Middle frontal gyrus (tissue), 1 donor: ENCODE measurements around the gene BLM.
"Not testable (repeated sequence)": the region's sequence is repeated elsewhere in the genome, so short reads cannot be mapped to it uniquely, and the experiment has no call there.

Experiments used
- DNase-seq: peaks from one replicate; pipeline ENCODE4 v3.0.0-alpha.2; 2015; ENCODE audit warnings: low spot score; ENCODE audit errors: extremely low spot score

The BLM gene

DNA sequence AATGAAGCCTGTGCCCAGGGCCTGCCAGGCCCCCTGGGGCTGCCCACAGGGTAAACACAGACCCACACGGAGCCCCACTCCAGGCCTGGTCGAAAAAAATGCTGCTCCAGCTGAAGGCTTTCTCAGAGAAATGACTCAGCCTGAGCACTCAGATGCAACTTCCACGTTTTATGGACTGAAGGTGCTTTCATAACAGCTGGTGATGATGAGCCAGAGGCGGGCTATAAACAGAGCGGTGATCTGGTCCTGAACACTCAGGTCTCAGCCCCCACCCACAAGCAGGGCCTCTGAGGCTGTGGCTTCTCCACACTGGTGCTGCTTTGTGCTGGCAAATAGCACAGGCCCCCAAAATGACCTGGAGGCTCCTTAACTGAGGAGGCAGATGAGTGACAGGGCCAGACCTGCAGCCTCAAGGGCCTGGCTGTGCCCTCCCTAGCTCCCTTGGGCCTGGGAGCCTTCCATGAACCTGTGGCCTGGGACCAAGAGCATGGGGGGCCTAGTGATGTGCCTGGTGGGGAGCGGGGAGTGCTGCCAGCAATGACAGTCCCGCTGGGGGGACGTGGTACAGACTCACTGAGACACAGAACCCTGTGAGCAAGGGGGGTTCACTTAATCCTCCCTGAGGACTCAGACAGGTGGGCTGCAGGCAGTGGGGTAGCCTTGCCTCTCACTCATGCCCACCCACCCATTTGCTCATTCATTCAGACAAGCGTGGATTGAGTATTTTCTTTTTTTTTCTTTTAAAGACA is 128.2 kb downstream of the BLM start:
- DNase-seq = no peak

GRCh38 chr15:90849424-90849823 is 132.3 kb downstream of the BLM start:
- DNase-seq = not testable (repeated sequence)

DNA sequence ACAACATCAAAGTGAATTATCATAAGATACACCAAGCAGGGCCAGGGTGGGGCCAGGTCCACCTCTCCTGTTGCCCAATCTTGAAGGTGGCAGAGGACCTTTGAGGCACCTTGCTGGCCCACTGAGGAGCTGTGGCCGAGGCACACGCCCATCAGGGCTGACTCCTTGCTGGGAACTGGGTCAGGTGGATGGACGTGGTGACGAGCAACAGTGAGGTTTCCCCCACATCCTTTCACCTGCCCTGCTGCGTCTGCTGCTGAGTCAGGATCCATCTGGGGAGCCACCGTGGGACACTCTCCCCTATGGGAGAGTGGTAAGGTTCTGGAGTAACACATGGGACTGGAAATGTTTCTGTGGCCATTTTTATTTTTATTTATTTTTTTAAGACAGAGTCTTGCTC is 134.0 kb downstream of the BLM start:
- no peak for DNase-seq

DNA sequence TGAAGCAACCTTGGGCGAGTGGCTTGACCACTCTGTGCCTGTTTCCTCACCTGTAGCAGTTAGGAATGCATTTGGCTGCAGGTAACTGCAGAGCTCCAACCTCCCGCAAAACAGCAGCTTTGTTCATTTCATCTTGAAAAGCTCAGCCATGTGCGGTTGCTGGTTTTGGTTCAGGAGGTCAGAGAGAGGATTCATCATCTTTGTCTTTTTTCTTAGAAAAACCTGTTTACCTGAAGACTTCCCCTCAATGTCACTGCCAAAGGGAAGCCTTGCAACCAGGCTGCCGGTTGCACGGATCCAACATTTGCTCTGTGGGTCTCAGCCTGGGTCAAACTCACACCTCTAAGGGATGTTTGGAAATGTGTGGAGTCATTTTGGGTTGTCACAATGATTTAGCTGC is 134.8 kb downstream of the BLM start:
- DNase-seq = no peak

- DNase-seq = no peak
These were observed 138.0 kb downstream of the BLM start for GRCh38 chr15:90855139-90855538.

DNA sequence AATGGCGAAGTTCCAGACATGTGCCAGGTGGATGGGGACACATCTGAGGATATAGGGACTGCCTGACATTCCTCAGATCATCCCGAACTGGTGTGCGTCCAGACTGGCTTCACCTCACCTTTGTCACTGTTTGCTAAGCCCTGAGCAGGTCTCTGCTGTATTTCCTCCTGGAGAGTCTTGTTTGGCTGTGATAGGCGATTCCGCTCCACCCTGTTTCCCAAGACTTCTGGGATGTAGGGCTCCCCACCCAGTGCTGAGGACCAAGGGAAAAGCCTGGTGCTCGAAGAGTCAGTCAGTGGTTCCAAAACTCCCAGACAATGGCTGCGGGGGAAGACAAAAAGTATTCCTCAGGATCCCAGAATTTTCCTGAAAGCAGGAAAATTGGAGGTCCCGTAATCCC is 140.2 kb downstream of the BLM start:
- DNase-seq = no peak

- DNase-seq = no peak
These were observed 140.8 kb downstream of the BLM start for GRCh38 chr15:90857883-90858443.

DNA sequence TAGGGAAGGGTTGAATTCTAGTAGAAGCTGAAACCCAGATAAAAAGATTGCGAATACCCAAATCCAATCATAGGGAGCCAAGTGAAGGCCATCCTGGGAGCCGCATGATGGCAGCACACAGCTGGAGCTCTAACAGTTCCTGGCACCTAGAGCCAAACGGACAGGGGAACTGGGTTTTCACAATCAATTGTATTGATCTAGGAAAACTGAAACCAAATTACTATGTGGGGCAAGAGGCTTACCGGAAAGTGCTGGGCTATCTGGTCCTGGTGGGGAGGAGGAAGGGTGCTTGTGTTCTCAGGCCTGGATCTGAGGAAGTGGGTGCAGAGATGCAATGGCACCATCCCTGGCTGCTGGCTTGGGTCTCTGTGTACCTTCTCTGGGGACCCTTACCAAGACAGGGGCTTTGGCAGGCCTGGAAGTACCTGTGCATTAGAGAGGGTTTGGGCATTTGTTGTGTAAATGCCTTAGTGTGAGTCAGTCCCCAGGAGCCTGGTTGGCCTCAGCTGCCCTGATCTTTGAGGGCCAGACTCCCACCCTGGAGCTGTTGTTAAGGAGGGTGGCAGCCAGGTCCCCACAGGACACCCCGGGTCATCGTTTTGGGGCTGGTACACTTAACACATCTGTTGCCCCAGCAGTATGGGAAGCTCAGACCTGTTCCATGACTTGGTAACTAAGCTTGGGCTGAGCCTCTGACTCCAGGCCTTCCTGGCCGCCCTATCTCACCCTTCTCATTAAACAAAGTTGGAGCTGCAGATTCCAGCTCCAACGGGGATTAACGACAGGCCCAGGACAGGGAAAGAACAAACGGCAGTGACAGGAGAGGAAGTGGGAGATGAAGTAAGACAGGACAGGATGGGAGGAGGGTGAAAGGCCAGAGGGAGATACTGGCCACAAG is 142.3 kb downstream of the BLM start:
- DNase-seq = no peak

GRCh38 chr15:90860450-90860849 is 143.3 kb downstream of the BLM start:
- no peak for DNase-seq

DNA sequence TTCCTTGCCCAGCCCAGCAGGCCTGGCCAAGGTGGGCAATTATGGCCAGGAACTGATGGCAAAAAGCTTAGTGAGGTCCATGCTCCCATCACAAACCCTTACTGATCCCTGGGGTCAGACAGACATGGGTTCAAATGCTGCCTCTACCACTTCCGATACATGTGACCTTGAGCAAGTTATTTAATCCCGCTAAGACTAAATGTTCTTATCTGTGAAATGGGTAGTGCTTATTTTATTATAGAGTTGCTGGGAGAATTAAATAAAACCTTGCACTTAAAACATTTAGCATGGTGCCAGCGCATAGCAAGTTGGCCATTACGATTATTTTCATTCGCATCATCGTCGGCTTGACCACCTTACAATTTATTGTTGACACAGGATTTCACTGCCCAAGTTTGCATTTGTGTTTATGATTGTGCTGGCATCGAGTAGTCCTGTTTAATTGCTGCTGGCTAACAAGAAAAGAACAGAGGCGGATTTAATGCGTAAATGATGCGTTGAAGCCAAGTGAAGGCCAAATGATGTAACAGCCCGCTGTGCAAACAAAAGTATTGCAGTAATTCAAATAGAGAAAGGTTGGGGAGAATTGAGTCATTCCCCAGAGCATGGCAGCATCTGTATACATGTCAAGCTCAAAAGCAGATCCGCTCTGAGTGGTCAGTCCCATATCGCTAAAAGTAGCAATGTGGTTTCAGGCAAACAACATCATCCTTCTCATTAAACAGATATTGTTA is 144.0 kb downstream of the BLM start:
- no peak for DNase-seq

DNA sequence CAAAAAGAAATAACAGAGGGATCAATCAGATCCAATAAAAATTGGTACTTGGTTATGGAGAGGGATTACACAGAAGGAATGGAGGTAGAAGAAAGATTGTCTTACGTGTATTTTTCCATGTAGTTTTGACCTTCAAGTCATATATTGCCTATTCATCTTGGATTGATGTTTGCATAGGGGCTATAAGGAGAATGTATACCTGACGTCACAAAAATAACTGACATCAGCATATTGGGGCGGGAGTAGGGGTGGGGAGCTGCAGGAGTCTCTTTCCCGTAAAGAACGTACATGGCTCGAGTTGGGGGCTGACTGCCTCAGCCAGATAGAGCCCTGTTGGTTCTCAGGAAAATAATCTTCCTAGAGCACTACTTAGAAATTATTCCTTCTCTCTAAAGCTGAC is 145.3 kb downstream of the BLM start:
- DNase-seq = no peak

DNA sequence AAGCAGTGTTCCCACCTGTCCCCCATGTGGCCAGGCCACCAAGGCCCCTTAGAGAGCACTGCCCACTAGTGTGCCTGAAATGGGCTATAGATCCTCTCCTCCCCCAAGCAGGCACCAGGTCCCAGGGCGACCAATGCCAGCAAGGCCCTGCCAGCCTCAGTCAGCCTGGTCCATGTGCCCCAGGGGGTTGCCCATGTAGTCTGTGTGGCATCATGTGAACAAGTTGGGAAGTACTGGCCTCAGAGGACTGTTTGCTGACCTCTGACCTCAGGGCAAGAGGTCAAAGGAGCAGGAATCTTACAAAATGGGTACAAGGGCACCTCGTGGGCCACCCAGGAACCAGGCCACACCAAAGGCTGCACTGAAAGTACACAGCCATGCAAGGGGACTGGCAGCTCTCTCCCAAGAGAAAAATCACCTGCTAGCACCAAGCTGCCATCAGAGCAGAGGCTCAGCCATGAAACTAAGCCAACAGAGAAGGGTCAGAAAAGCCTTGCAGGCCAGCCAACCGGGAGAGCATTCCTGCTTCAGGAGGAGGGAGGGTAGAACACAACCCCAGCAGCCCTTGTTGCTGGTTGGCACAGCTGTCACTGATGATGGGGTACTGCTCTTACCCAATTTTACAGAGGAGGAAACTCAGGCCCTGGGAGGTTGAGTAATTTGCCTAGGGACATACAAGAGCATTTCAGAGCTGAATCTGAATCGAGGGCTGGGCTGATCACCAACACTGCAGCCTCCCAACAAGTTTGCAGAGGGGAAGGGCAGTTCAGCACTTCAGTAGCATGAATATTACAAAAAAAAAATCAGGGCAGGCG is 146.0 kb downstream of the BLM start:
- DNase-seq = no peak

- DNase-seq = no peak
These were observed 146.8 kb downstream of the BLM start for GRCh38 chr15:90863987-90864386.

DNA sequence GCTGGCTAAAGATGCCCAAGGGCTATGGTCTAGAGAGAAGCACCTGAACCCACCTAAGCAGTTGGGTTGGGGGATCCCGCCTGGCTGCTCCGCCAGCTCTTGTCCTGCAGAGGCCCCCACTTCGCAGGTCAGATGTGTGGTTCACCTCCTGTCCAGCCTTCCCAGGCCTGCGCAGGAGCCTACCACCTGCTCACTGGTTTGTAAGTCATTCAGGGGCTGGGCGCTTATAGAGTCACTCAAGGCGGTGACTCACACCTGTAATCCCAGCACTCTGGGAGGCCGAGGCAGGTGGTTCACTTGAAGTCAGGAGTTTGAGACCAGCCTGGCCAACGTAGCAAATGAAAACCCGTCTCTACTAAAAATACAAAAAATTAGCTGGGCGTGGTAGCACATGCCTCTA is 147.4 kb downstream of the BLM start:
- no peak for DNase-seq

DNA sequence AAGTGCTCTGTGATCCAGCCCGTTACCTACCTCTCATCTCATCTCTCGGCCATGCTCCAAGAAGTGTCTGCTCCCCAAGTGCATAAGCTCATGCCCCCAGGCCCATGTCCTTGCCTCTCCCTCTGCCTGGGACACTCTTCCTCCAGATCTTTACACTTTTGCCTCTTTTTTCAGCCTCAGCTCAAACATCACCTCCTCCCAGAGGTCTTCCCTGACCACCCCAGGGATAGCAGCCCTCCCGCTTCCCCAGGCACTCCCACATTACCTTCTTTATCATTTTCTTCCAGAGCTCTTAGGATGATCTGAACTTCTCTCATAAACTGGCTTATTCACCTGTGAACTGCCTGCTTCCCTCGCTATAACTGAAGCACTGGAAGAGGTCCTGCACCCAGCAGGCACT is 148.6 kb downstream of the BLM start:
- DNase-seq = no peak
